ENCODE measurements around the gene GRIA4.
"Not testable (repeated sequence)": the region's sequence is repeated elsewhere in the genome, so short reads cannot be mapped to it uniquely, and the experiment has no call there.

The GRIA4 gene

DNA sequence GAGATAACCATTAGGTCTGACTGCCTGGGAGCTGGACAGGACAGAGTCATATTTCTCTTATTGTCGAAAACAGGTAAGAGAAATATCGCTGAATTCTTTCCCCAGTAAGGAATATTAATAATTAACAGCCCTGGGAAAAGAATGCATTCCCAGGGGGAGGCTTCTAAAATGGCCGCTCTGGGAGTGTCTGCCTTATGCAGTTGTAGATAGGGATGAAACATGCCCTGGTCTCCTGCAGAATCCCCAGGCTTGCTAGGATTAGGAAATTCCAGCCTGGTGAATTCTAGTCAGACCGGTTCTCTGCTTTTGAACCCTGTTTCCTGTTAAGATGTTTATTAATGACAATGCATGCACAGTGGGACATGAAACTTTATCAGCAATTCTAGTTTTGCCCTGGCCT is 393.2 kb downstream of the GRIA4 start:
- not testable (repeated sequence) for H3K36me3 ChIP-seq (ENCODE audit: control insufficient read depth, insufficient read depth, low read length); H3K27me3 ChIP-seq (ENCODE audit: control insufficient read depth, insufficient read depth, low read length); H3K4me3 ChIP-seq (ENCODE audit: low read length); H3K9me3 ChIP-seq (ENCODE audit: control insufficient read depth, low read length); H3K4me1 ChIP-seq (ENCODE audit: control insufficient read depth, insufficient read depth, low read length); H3K9ac ChIP-seq (ENCODE audit: low read length)

GRCh38 chr11:106011481-106011880 is 401.6 kb downstream of the GRIA4 start:
- no peaks in the 10 kb centered on the region for H3K4me1 ChIP-seq (ENCODE audit: control insufficient read depth, insufficient read depth, low read length)
- H3K9me3 ChIP-seq (ENCODE audit: control insufficient read depth, low read length), result no peaks in the 10 kb centered on the region
- no peaks in the 10 kb centered on the region for H3K27me3 ChIP-seq (ENCODE audit: control insufficient read depth, insufficient read depth, low read length)
- H3K4me3 ChIP-seq (ENCODE audit: low read length), result no peak overlapping the region
- no peak overlapping the region for H3K9ac ChIP-seq (ENCODE audit: low read length)
- H3K36me3 ChIP-seq (ENCODE audit: control insufficient read depth, insufficient read depth, low read length), result no peaks in the 10 kb centered on the region

DNA sequence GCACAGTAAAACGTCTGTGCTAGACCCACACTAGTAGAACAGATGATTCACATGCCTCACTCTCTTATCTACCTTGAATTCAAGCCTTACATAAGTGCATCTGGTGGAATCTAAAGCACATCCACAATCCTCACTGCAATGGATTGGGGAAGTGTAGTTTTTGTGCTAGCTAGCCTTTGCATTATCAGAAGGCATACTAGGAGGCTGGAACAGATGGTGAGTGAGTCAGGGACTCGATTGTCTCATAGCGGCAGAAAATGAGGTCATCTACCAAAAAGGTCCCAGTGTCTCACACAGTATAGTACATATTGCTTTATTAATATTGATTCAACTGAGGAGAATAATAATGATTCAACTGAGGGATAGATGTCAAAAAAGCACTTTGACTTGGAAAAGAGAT is 402.9 kb downstream of the GRIA4 start:
- Histone ChIP-seq H3K27me3 (ENCODE audit: control insufficient read depth, insufficient read depth, low read length) (no peaks in the 10 kb centered on the region), H3K4me1 (ENCODE audit: control insufficient read depth, insufficient read depth, low read length) (no peaks in the 10 kb centered on the region), H3K9me3 (ENCODE audit: control insufficient read depth, low read length) (no peaks in the 10 kb centered on the region), H3K9ac (ENCODE audit: low read length) (no peak overlapping the region), H3K36me3 (ENCODE audit: control insufficient read depth, insufficient read depth, low read length) (no peaks in the 10 kb centered on the region), H3K4me3 (ENCODE audit: low read length) (no peak overlapping the region)

DNA sequence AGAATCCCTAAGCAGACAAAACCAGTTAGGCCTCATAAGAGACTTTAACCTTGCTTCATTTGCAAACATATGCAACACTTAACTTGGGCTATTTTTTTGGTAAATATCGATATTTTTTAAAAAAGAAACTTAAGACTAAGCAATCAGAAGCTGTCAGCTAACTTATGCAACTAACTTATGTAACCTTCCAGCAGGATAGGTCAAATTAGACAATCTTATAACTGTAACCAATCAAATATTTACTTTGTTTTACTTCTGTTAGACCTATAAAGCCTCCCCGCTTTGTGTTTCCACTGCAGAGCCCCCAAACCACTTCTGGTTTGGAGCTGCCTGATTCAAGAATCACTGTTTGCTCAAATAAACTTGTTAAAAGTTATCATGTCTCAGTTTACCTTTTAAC is 404.2 kb downstream of the GRIA4 start:
- H3K9me3 ChIP-seq (ENCODE audit: control insufficient read depth, low read length), result no peaks in the 10 kb centered on the region
- no peak overlapping the region for H3K9ac ChIP-seq (ENCODE audit: low read length)
- no peaks in the 10 kb centered on the region for H3K27me3 ChIP-seq (ENCODE audit: control insufficient read depth, insufficient read depth, low read length)
- no peak overlapping the region for H3K4me3 ChIP-seq (ENCODE audit: low read length)
- no peaks in the 10 kb centered on the region for H3K4me1 ChIP-seq (ENCODE audit: control insufficient read depth, insufficient read depth, low read length)
- H3K36me3 ChIP-seq (ENCODE audit: control insufficient read depth, insufficient read depth, low read length), result no peaks in the 10 kb centered on the region

DNA sequence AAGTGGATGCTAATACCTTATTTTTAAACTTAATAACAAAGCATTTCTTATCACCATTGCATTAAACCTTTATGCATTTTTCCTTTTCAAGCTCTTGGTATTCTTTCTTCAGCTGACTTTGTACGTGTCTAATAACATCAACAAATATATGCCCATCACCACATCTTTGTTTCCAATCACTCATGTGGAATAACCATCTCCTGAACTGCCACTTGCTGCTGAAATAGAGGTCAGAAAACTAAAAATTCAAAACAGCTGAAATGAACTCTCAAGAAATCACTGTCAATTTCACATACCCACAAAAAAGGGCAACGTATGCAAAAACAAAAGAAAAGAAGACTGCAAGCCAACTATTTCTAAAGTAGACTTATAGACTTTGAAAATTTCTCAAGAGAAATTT is 404.7 kb downstream of the GRIA4 start:
- Histone ChIP-seq H3K4me3 (ENCODE audit: low read length) (no peak overlapping the region), H3K36me3 (ENCODE audit: control insufficient read depth, insufficient read depth, low read length) (no peaks in the 10 kb centered on the region), H3K27me3 (ENCODE audit: control insufficient read depth, insufficient read depth, low read length) (no peaks in the 10 kb centered on the region), H3K9me3 (ENCODE audit: control insufficient read depth, low read length) (no peaks in the 10 kb centered on the region), H3K9ac (ENCODE audit: low read length) (no peak overlapping the region), H3K4me1 (ENCODE audit: control insufficient read depth, insufficient read depth, low read length) (no peaks in the 10 kb centered on the region)

GRCh38 chr11:106015066-106015465 is 405.2 kb downstream of the GRIA4 start:
- H3K9ac ChIP-seq (ENCODE audit: low read length), result no peak overlapping the region
- H3K36me3 ChIP-seq (ENCODE audit: control insufficient read depth, insufficient read depth, low read length), result no peaks in the 10 kb centered on the region
- H3K9me3 ChIP-seq (ENCODE audit: control insufficient read depth, low read length), result no peaks in the 10 kb centered on the region
- H3K4me1 ChIP-seq (ENCODE audit: control insufficient read depth, insufficient read depth, low read length), result no peaks in the 10 kb centered on the region
- H3K4me3 ChIP-seq (ENCODE audit: low read length), result no peak overlapping the region
- no peaks in the 10 kb centered on the region for H3K27me3 ChIP-seq (ENCODE audit: control insufficient read depth, insufficient read depth, low read length)

- no peaks in the 10 kb centered on the region for H3K36me3 ChIP-seq (ENCODE audit: control insufficient read depth, insufficient read depth, low read length)
- H3K9ac ChIP-seq (ENCODE audit: low read length), result no peak overlapping the region
- no peak overlapping the region for H3K4me3 ChIP-seq (ENCODE audit: low read length)
- H3K9me3 ChIP-seq (ENCODE audit: control insufficient read depth, low read length), result no peaks in the 10 kb centered on the region
- H3K27me3 ChIP-seq (ENCODE audit: control insufficient read depth, insufficient read depth, low read length), result no peaks in the 10 kb centered on the region
- peaks cover 8% of the 10 kb centered on the region for H3K4me1 ChIP-seq (ENCODE audit: control insufficient read depth, insufficient read depth, low read length)
These were observed 407.2 kb downstream of the GRIA4 start for GRCh38 chr11:106017093-106017492.

DNA sequence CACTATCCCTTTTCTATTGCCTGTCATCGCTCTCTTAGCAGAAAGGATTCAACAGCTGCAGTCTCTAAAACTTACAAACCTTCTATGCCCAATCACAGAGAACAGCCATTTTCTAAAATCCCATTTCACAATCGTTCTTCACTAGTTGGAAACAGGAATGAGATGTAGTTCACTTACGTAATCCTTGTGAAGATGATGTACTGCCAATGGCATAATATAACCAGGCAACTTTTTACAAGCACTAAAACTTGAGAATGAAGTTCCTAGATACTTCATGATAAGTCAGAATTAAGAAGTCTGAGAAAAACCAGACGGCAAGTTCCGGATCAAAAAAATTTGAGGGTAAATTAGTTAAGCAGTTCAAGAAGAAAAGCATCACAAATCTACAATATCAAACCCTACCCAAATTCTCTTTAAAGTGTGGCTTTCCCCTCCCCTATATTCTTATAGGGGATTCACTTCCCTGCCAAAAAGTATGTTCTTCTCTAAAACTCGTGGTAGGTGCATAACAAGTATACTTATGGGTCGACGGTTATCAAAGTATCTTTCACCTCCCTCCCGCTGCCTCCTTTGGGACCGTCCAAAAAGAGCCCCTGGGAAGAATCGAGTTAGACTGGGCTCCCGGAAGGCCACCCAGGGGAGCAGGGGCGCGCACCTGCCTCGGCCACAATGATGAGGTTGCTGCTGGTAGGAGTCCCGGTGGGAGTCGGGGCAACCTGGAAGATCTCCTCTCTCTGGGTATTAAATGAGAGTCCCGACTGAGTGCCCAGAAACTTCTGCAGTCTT is 411.5 kb downstream of the GRIA4 start:
- peak overlapping the region; percentile 91 for H3K4me3 ChIP-seq (ENCODE audit: low read length)
- peak overlapping the region; percentile 67 for H3K9ac ChIP-seq (ENCODE audit: low read length)
- peaks cover 8% of the 10 kb centered on the region for H3K4me1 ChIP-seq (ENCODE audit: control insufficient read depth, insufficient read depth, low read length)
- no peaks in the 10 kb centered on the region for H3K36me3 ChIP-seq (ENCODE audit: control insufficient read depth, insufficient read depth, low read length)
- no peaks in the 10 kb centered on the region for H3K9me3 ChIP-seq (ENCODE audit: control insufficient read depth, low read length)
- H3K27me3 ChIP-seq (ENCODE audit: control insufficient read depth, insufficient read depth, low read length), result no peaks in the 10 kb centered on the region

GRCh38 chr11:106021967-106022794 is 412.3 kb downstream of the GRIA4 start, which contains the start of gene MSANTD4:
Gene MSANTD4, minus strand, starts transcription at chr11:106022240. Its CDS starts 11,323 bp downstream, at chr11:106010917.
- H3K4me3 ChIP-seq (ENCODE audit: low read length), result peak within 1 kb of the TSS; percentile 91
- H3K4me1 ChIP-seq (ENCODE audit: control insufficient read depth, insufficient read depth, low read length), result peaks cover 8% of the 10 kb centered on the region
- no peaks in the 10 kb centered on the region for H3K9me3 ChIP-seq (ENCODE audit: control insufficient read depth, low read length)
- peak within 1 kb of the TSS; percentile 67 for H3K9ac ChIP-seq (ENCODE audit: low read length)
- H3K27me3 ChIP-seq (ENCODE audit: control insufficient read depth, insufficient read depth, low read length), result no peaks in the 10 kb centered on the region
- no peaks in the 10 kb centered on the region for H3K36me3 ChIP-seq (ENCODE audit: control insufficient read depth, insufficient read depth, low read length)

DNA sequence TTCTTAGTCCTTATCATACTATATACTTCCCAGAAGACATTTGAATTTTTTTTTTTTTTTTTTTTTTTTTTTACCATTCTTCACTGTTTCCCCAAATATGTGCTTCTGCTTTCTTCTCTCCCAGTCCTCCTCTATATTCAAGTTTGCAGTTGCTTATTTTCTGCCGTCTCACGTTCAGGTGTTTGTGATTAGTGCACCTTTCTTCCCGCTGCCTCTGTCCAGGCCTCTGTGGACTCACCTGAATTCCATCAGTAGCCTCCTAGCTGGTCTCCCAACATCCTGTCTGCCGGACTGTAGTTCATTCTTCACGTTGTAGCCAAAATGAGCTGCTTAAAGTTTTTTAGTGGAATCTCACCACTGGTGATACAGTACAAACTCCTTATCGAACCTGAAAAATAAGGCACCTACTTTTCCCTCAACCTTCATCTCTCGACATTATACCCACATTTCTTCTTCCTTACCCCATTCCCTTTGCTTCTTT is 413.0 kb downstream of the GRIA4 start:
- H3K9me3 ChIP-seq (ENCODE audit: control insufficient read depth, low read length), result no peaks in the 10 kb centered on the region
- no peaks in the 10 kb centered on the region for H3K27me3 ChIP-seq (ENCODE audit: control insufficient read depth, insufficient read depth, low read length)
- no peak overlapping the region for H3K9ac ChIP-seq (ENCODE audit: low read length)
- peaks cover 8% of the 10 kb centered on the region for H3K4me1 ChIP-seq (ENCODE audit: control insufficient read depth, insufficient read depth, low read length)
- peak overlapping the region; percentile 14 for H3K4me3 ChIP-seq (ENCODE audit: low read length)
- H3K36me3 ChIP-seq (ENCODE audit: control insufficient read depth, insufficient read depth, low read length), result no peaks in the 10 kb centered on the region

DNA sequence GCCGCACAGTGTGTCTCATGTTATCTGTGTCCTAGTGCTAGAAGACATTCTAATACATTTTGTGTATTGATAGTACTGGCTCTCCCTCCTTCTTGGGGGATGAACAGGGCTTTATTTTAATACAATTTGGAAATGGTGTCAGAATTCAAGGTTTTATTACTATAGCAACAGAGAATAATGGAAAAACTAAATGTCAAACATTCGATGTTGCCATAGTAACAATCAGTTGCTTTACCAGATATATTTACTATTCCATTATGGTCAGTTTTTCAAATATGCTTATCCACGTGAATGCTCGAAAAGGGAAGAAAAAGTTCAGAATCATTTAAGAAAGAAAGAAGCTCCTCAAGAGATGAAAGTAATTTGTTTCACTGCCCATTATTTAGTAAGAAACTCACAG is 420.7 kb downstream of the GRIA4 start:
- Histone ChIP-seq H3K9me3 (ENCODE audit: control insufficient read depth, low read length) (no peaks in the 10 kb centered on the region), H3K27me3 (ENCODE audit: control insufficient read depth, insufficient read depth, low read length) (no peaks in the 10 kb centered on the region), H3K4me3 (ENCODE audit: low read length) (no peak overlapping the region), H3K9ac (ENCODE audit: low read length) (no peak overlapping the region), H3K36me3 (ENCODE audit: control insufficient read depth, insufficient read depth, low read length) (no peaks in the 10 kb centered on the region), H3K4me1 (ENCODE audit: control insufficient read depth, insufficient read depth, low read length) (no peaks in the 10 kb centered on the region)

DNA sequence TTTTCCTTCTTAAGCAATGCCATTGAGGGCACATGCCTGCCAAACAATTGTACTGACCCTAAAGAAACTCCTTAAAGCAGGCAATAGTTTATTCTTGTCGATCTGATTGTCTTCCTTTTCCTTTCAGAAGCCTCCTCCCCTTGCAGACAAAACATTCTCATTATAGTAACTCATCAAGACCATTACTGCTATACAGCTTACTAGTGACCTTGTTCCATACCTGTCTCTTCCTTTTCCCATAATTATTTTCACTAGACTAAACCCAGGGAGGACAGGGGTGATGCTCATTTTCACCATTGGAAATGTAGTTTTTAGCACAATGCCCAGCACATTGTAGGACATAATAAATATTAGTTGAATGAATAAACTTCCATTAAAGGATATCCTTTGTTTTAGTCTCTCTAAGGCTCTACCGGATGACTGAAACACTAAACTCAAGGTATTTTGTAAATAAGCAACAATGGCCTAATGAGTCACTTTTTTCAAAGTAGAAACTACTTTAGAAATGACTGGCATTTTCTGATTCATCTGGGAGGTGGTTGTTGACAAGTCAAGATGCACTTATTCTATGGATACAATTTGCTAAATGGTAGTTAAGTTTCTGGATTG is 421.4 kb downstream of the GRIA4 start:
- H3K4me3 ChIP-seq (ENCODE audit: low read length), result no peak overlapping the region
- H3K4me1 ChIP-seq (ENCODE audit: control insufficient read depth, insufficient read depth, low read length), result no peaks in the 10 kb centered on the region
- H3K27me3 ChIP-seq (ENCODE audit: control insufficient read depth, insufficient read depth, low read length), result no peaks in the 10 kb centered on the region
- no peak overlapping the region for H3K9ac ChIP-seq (ENCODE audit: low read length)
- no peaks in the 10 kb centered on the region for H3K9me3 ChIP-seq (ENCODE audit: control insufficient read depth, low read length)
- H3K36me3 ChIP-seq (ENCODE audit: control insufficient read depth, insufficient read depth, low read length), result no peaks in the 10 kb centered on the region

Data from mucosa of stomach (tissue), 1 donor.